IPS-18c (cell line): Measurements from ENCODE around the gene CLCN1.
"Not testable (repeated sequence)": the region's sequence is repeated elsewhere in the genome, so short reads cannot be mapped to it uniquely, and the experiment has no call there.

Source experiments
- H3K4me3 ChIP-seq: 2 replicates; pipeline ENCODE4 v1.7.0; 2013; ENCODE audit warnings: low read depth, mild to moderate bottlenecking, low read length, moderate library complexity; ENCODE audit not compliant: insufficient read depth
- H3K9me3 ChIP-seq: one replicate; pipeline ENCODE4 v1.6.1; 2013; ENCODE audit warnings: mild to moderate bottlenecking, low read length, moderate library complexity; ENCODE audit not compliant: control insufficient read depth, insufficient read depth

CLCN1 gene

DNA sequence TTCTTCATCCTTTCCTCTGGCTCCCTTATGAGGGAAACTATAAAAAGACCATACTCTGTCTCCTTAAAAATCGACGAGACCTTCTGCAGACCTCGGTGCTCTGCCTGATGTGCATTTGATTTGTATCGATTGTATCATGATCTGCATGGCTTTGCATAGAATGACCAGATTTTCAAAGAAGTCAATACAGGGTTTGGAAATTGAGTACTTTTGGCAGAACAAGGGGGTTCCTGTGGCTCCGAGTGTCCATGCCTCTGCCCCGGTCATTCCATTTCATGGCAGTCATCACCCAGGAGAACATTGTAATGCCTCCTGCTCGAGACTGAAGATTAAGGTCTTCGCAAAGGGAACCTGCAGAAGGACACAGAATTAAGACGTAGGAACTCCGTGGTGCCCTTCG is 27.1 kb upstream of the CLCN1 start:
- Histone ChIP-seq H3K4me3 (peak overlapping the region; percentile 95), H3K9me3 (peaks cover 6% of the 10 kb centered on the region)

DNA sequence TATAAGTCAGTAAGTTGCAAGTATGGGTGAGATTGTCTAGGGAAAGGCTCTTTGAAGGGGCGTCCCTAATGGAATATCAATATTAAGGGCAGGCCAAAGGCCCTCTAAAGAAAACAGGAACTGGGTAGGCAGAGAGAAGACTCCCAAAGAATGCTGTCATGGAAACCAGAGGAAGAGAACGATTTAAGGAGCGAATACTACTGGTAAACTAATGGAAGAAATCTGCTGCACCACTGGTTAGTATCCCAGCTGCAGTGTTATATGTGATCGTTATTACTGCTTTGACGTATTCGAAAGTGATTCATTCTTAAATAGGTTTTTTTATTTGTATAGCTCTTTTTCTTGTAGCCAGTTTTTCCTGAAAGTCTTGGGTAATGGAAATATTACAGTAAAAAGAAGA is 26.5 kb upstream of the CLCN1 start:
- Histone ChIP-seq H3K4me3 (peak overlapping the region; percentile 95), H3K9me3 (peaks cover 6% of the 10 kb centered on the region)

DNA sequence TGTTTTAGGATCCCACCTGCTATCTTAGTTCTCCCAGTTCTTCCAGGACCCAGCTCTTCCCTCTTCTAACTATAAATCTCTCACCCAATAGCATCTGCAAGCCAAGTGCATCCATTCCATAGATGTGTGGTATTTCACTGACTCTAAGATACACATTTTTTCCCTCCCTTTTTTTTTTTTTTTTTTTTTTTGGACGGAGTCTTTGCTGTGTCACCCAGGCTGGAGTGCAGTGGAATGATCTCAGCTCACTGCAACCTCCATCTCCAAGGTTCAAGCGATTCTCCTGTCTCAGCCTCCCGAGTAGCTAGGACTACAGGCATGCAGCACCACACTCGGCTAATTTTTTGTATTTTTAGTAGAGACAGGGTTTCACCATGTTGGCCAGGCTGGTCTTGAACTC is 26.0 kb upstream of the CLCN1 start:
- H3K4me3 ChIP-seq, result not testable (repeated sequence)

DNA sequence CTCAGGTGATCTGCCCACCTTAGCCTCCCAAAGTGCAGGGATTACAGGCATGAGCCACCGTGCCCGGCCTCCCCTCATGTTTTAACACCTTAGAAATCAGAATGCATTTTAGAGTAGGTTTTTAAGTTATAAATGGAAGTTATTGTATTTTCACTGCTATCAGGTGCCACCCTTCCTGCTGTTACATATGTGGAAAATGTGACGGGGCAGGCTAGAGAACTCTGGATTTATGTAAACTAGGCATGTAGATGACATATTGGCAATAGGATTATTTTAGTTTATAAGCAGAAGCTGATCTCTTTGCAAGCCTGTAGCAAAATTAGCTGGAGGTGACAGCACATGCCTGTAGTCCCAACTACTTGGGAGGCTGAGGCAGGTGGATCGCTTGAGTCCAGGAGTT is 25.6 kb upstream of the CLCN1 start:
- H3K4me3 ChIP-seq, result no peak overlapping the region
- H3K9me3 ChIP-seq, result peaks cover 6% of the 10 kb centered on the region

More for the DNA sequence above, 26.0 kb upstream of the CLCN1 start:
- H3K9me3 ChIP-seq, result not testable (repeated sequence)

DNA sequence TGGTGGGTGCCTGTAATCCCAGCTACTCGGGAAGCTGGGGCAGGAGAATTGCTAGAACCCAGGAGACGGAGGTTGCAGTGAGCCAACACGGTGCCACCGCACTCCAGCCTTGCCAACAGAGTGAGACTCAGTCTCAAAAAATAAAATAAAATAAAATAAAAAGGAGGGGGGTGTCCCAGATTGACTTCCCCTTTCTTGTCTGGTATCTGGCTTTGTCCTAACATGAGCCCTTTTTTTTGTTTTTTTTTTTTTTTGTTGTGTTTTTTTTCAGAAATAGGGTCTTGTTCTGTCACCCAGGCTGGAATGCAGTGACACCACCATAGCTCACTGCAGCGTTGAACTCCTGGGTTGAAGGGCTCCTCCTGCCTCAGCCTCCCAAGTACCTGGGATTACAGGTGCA is 23.0 kb upstream of the CLCN1 start:
- peaks cover 3% of the 10 kb centered on the region for H3K9me3 ChIP-seq
- H3K4me3 ChIP-seq, result no peak overlapping the region

DNA sequence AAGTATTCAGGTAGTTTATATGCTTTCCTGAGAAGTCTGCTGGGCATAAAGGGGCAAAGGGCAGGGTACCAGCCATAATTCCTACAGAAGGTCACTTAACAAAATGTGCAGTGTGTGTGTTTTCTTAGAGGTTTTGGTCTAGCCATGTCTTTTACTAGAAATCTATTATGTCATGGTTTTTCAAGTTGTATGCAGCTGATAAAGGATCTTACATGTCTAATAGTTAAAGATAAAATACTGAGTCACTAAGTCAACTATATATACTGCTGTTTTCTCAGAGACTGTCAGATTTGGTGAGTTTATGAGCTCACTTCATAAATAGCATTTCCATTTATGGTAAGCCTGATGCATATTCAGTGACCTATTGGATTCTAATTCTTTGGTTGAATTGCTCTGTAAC is 20.0 kb upstream of the CLCN1 start:
- no peak overlapping the region for H3K4me3 ChIP-seq
- no peaks in the 10 kb centered on the region for H3K9me3 ChIP-seq

DNA sequence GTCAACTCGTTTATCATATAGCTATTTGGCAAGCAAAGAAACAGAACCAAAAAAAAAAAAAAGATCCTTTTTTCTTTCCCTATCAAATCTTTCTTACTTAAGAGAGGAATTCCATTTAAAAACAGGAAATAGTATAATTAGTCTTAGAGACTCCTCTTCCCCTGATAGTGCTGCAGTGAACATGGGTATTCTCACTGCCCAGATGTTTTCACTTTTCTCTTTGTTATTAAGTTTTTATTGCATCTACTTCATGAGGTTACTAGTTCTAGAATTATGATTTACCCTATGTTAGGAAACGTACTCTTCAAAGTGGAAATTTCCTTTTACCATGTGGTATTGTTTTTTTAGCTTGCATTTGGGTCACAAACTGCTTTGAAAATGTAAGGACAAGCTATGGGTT is 19.2 kb upstream of the CLCN1 start:
- Histone ChIP-seq H3K9me3 (no peaks in the 10 kb centered on the region), H3K4me3 (no peak overlapping the region)

DNA sequence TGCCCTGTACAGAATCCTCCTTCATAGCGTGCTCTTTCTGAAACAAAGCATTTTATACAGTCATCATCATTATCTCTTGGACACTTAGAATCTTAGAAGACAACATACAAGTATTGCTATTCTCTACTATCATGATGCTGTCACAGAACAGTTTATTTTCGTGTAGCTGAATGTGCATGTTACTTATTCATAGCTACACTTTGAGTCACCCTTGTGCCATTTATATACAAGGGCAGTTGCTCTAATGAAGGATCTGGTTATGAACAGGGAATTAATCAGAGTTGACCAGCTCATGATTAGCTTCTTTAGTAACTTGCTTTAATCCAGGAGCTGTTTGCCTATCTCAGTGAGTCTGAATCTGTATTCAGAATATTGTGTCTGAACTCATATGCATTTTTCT is 16.6 kb upstream of the CLCN1 start:
- H3K9me3 ChIP-seq, result no peaks in the 10 kb centered on the region
- H3K4me3 ChIP-seq, result no peak overlapping the region

DNA sequence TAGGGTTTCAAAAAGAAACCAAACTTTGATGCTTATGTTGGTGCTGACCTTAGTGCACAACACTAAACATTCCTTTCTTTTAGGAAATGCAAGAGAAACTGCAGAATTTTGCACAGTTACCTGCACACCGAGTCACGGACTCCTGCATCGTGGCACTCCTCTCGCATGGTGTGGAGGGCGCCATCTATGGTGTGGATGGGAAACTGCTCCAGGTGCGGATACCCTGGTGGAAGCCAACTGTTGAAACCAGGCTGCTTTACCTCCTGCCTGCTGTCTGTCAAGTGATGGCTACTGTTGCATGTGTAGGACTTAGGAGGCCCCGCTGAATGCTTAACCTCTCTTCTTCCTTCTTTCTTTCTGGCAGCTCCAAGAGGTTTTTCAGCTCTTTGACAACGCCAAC is 16.1 kb upstream of the CLCN1 start:
- Histone ChIP-seq H3K4me3 (no peak overlapping the region), H3K9me3 (no peaks in the 10 kb centered on the region)

DNA sequence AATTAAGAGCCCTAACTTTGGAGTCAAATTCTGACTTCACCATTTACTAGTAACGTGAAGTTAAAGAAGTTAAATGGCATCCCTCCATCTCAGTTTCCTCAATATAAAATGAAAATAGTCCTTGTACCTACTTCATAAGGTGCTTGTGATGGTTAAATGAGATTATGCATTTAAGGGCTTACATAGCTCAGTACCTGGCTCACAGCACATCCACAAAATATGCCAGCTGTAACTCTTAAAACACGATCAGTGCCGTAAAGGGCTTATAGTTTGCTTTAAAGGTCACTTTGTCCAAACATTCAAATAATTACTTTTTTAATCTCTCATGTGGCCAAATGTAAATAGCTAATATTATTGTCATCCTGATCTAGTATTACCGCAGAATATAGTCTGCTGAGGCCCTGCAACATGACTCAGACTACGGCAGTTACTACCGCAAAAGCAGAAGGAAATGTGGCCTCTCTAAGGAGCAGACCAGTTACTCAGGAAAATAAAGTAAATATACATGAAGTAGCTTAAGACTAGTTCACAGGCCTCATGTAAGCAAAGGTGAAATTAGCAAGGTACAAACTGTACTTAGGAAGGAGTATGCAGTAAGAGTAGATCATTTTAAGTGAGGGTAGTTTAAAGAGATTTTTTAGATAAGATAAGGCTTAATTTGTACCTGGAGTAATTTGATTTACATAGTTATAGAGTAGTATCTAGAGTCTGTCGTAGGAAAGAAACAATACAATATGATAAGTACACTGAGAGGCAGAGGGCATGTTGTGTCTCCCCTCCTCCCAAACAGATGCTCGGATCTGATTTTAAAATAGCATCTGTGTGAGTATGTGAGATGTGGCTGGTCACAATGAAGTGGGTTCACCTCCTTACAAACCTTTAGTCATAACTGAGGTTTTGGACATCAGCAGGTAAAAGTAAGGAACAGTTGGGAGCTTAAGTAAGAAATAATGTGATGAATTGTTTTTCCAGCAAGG is 14.7 kb upstream of the CLCN1 start:
- Histone ChIP-seq H3K4me3 (no peak overlapping the region), H3K9me3 (no peaks in the 10 kb centered on the region)

DNA sequence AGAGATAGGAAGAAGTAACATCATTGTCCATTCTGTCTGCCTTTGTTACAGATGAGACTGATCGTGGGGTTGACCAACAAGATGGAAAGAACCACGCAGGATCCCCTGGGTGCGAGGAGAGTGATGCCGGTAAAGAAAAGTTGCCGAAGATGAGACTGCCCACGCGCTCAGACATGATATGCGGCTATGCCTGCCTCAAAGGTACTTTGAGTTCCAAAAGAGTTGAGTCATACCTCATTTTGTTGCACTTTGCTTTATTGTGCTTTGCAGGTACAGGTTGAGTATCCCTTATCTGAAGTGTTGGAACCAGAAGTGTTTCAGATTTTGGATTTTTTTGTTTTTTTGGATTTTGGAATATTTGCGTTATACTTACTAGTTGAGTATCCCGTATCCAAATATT is 12.2 kb upstream of the CLCN1 start:
- H3K9me3 ChIP-seq, result no peaks in the 10 kb centered on the region

DNA sequence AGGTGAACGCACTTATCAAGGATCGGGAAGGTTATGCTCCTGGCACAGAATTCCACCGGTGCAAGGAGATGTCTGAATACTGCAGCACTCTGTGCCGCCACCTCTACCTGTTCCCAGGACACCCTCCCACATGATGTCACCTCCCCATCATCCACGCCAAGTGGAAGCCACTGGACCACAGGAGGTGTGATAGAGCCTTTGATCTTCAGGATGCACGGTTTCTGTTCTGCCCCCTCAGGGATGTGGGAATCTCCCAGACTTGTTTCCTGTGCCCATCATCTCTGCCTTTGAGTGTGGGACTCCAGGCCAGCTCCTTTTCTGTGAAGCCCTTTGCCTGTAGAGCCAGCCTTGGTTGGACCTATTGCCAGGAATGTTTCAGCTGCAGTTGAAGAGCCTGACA is 11.0 kb upstream of the CLCN1 start:
- H3K4me3 ChIP-seq, result no peak overlapping the region
- H3K9me3 ChIP-seq, result no peaks in the 10 kb centered on the region

More for the DNA sequence above, 12.2 kb upstream of the CLCN1 start:
- H3K4me3 ChIP-seq, result no peak overlapping the region

DNA sequence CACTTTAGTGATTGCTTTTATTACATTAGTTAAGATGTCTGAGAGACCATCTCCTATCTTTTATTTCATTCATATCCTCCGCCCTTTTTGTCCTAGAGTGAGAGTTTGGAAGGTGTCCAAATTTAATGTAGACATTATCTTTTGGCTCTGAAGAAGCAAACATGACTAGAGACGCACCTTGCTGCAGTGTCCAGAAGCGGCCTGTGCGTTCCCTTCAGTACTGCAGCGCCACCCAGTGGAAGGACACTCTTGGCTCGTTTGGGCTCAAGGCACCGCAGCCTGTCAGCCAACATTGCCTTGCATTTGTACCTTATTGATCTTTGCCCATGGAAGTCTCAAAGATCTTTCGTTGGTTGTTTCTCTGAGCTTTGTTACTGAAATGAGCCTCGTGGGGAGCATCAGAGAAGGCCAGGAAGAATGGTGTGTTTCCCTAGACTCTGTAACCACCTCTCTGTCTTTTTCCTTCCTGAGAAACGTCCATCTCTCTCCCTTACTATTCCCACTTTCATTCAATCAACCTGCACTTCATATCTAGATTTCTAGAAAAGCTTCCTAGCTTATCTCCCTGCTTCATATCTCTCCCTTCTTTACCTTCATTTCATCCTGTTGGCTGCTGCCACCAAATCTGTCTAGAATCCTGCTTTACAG is 10.4 kb upstream of the CLCN1 start:
- no peak overlapping the region for H3K4me3 ChIP-seq
- no peaks in the 10 kb centered on the region for H3K9me3 ChIP-seq

DNA sequence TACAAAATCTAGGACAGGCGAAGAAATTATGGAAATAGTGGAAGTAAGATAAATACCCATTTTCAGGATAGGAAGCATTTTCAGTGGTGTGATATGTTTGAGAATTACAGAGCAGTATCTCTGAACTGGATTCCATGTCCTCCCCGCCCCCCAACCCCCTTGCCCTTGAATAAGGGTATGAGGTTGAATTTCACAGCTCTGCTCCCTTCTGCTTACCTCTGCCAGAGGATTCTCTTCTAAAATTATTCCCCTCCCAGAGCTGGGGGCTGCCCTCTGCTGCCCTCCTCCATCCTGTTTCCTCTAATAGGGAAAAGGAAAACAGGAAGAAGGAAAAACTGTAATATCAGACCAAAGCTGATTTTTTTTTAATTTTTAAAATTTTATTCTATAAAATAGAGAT is 7.3 kb upstream of the CLCN1 start:
- Histone ChIP-seq H3K9me3 (no peaks in the 10 kb centered on the region), H3K4me3 (no peak overlapping the region)

DNA sequence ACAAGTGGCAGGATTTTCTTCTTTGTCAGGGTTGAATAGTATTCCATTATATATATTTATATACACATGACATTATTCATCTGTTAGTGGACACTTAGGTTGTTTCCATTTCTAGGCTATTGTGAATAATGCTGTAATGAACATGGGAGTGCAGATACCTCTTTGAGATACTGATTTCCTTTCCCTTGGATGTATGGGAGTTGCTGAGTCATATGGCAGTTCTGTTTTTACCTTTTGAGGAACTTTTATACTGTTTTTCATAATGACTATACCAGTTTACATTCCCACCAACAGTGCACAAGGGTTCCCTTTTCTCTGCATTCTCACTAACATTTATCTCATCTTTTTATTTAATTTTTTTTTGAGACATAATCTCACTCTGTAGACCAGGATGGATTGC is 1.8 kb upstream of the CLCN1 start:
- H3K9me3 ChIP-seq, result no peaks in the 10 kb centered on the region
- no peak overlapping the region for H3K4me3 ChIP-seq

DNA sequence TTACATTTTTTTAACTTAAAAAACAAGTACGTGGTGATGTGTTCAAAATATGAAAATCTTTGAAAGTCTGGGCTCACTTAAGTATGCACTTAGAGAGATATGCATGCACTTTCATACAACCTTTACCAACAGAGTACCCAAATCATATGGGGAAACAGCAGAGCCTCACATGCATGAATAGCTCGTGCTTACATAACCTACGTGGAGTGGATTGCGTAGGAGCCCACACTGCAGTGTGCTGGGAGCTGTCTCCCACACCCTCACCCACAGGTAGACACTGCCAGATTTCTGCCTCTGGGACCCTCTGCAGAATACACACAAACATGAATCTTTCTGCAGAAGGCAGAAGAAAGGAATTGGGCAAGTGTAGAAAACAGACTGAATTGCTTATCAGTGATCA is 581 bp downstream of the CLCN1 start:
- Histone ChIP-seq H3K9me3 (no peaks in the 10 kb centered on the region), H3K4me3 (no peak overlapping the region)

DNA sequence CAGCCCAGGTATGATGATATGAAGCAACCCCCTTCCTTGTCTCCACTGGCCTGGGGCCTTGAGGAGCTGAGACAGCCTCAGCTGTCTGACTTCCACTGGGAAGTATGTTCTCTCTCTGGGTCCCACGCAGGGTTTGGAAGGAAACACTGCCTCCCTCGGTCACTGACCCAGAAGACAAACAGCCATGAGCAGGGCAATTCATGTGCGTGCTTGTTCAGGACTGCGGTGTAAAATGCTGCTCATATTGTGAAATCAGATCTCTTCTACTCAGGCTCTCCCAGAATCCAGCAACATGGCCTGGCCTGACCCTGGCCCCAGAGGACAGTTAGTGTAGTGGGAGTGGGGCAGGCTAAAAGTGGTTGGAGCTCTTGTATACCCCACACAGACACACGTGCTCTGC is 2.8 kb downstream of the CLCN1 start:
- Histone ChIP-seq H3K9me3 (no peaks in the 10 kb centered on the region), H3K4me3 (no peak overlapping the region)

DNA sequence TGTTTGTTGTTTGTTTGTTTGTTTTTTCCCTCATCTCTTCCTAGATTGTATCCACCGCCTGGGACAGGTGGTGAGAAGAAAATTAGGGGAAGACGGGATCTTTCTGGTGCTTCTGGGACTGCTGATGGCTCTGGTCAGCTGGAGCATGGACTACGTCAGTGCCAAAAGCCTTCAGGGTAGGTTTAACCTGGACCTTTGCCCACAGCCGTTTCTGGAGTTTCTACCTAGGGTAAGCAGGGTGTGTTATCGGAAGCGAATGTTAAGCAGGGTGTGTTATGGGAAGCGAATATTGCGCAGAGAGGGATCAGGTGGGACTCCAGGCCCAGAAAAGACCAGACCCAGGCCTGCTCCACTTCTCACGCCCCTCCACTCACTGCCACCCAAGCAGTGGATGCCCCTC is 4.7 kb downstream of the CLCN1 start:
- H3K4me3 ChIP-seq, result no peak overlapping the region
- no peaks in the 10 kb centered on the region for H3K9me3 ChIP-seq
